Caki2 (cell line): ENCODE results near the gene QKI. TPM values are rescaled to one million over a fixed set of nuclear protein-coding genes. Genes with fewer than 3 reads are reported as not detected.

Experiments used
- DNase-seq: peaks from one replicate; pipeline ENCODE4 v3.0.0-alpha.2; 2015; ENCODE audit warnings: low read depth
- in situ Hi-C: cut with HindIII; loops from 2 replicates; pipeline ENCODE4 v1.10.0; 2016; ENCODE audit warnings: low sequenced_read_pairs, low pct_unique_long_range_greater_than_20kb, mixed read lengths
- total RNA-seq: library from RNA; depleted of rRNA; stranded (reverse); fragments of >200 nt; shearing (Covaris generic); gene quantifications from 2 replicates; pipeline ENCODE4 v1.2.3, GENCODE V29; 2014; ENCODE audit warnings: low replicate concordance

The QKI gene
- total RNA-seq, 1 experiment from 2014 or later, result 76.1 TPM

GRCh38 chr6:163387317-163387716 lies 27.2 kb upstream of the QKI start:
- DNase-seq, result no peak

GRCh38 chr6:163389354-163389753 lies 25.2 kb upstream of the QKI start:
- in situ Hi-C loops, result no loop called here
- DNase-seq, result no peak

More at GRCh38 chr6:163387317-163387716, 27.2 kb upstream of the QKI start:
- in situ Hi-C loops, result no loop called here

GRCh38 chr6:163390770-163391169 lies 23.7 kb upstream of the QKI start:
- in situ Hi-C loops, result no loop called here
- no peak for DNase-seq

- no peak for DNase-seq
- in situ Hi-C loops, result no loop called here
Observed at GRCh38 chr6:163391985-163392384, 22.5 kb upstream of the QKI start.

- no peak for DNase-seq
- in situ Hi-C loops, result no loop called here
Observed at GRCh38 chr6:163392533-163392932, 22.0 kb upstream of the QKI start.

GRCh38 chr6:163393923-163394322 lies 20.6 kb upstream of the QKI start:
- in situ Hi-C loops, result no loop called here

GRCh38 chr6:163394659-163395058 lies 19.9 kb upstream of the QKI start:
- in situ Hi-C loops, result no loop called here
- no peak for DNase-seq

More at GRCh38 chr6:163393923-163394322, 20.6 kb upstream of the QKI start:
- no peak for DNase-seq

GRCh38 chr6:163395122-163395830 lies 19.2 kb upstream of the QKI start:
- in situ Hi-C loops, result no loop called here
- DNase-seq, result no peak

GRCh38 chr6:163395831-163396185 lies 18.7 kb upstream of the QKI start:
- in situ Hi-C loops, result no loop called here
- no peak for DNase-seq

- in situ Hi-C loops, result no loop called here
- DNase-seq, result no peak
Observed at GRCh38 chr6:163397326-163397725, 17.2 kb upstream of the QKI start.

- no peak for DNase-seq
- in situ Hi-C loops, result no loop called here
Observed at GRCh38 chr6:163398115-163398514, 16.4 kb upstream of the QKI start.

GRCh38 chr6:163398815-163399214 lies 15.7 kb upstream of the QKI start:
- in situ Hi-C loops, result no loop called here

GRCh38 chr6:163400509-163400908 lies 14.0 kb upstream of the QKI start:
- in situ Hi-C loops, result no loop called here

More at GRCh38 chr6:163398815-163399214, 15.7 kb upstream of the QKI start:
- DNase-seq, result no peak

GRCh38 chr6:163401039-163401885 lies 13.3 kb upstream of the QKI start:
- DNase-seq, result no peak
- in situ Hi-C loops, result no loop called here

More at GRCh38 chr6:163400509-163400908, 14.0 kb upstream of the QKI start:
- no peak for DNase-seq

- in situ Hi-C loops, result no loop called here
- no peak for DNase-seq
Observed at GRCh38 chr6:163402616-163403015, 11.9 kb upstream of the QKI start.

- DNase-seq, result no peak
- in situ Hi-C loops, result no loop called here
Observed at GRCh38 chr6:163404825-163405265, 9.7 kb upstream of the QKI start.

- in situ Hi-C loops, result no loop called here
- no peak for DNase-seq
Observed at GRCh38 chr6:163405412-163406309, 8.9 kb upstream of the QKI start.

- DNase-seq, result no peak
- in situ Hi-C loops, result no loop called here
Observed at GRCh38 chr6:163406366-163406765, 8.2 kb upstream of the QKI start.
